ENCODE results near the gene EPB41L2.
"Not testable (repeated sequence)": the region's sequence is repeated elsewhere in the genome, so short reads cannot be mapped to it uniquely, and the experiment has no call there.

Gene EPB41L2

DNA sequence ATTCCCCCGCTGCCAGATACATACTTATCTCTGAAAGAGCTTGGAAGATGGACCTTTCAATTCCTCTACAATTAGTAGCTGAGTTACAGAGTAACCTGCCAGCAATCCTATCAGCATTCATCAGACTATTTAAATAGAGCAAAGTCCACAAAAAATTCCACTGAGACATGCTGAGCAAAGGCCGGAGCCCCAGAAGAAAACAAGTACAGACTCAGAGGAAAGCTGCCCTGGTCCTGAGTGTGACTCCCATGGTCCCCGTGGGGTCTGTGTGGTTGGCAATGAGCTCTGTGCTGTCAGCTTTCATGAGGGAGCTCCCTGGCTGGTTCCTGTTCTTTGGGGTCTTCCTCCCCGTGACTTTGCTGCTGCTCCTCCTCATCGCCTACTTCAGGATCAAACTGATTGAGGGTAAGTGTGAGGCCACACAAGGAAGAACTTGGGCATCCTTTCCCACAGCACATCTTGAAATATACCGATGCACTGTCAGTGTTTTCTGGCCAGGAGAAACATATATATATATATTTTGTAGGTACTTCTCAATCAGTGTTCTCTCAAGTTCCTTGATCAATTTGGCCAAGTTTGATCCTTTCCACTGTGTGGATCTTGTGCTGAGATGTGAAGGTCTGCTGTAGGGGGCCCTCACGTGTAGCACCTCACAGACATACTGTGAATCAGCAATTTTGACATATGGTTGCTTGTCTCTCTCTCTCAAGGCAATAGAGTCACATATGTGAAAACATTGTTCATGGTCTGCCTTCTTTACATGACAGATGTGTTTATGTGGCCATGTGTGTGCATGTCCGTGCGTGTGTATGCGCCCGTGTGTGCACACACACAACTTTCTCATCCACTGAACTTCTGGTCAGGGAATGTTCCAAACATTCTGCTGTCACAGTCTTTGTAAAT is 235.5 kb downstream of the EPB41L2 start, which contains the start of gene SMLR1:
Gene SMLR1, plus strand, starts transcription at position 160 of the 903 bp plus-strand sequence. Its CDS starts 8 bp downstream, at position 168.
- no peak for DNase-seq

DNA sequence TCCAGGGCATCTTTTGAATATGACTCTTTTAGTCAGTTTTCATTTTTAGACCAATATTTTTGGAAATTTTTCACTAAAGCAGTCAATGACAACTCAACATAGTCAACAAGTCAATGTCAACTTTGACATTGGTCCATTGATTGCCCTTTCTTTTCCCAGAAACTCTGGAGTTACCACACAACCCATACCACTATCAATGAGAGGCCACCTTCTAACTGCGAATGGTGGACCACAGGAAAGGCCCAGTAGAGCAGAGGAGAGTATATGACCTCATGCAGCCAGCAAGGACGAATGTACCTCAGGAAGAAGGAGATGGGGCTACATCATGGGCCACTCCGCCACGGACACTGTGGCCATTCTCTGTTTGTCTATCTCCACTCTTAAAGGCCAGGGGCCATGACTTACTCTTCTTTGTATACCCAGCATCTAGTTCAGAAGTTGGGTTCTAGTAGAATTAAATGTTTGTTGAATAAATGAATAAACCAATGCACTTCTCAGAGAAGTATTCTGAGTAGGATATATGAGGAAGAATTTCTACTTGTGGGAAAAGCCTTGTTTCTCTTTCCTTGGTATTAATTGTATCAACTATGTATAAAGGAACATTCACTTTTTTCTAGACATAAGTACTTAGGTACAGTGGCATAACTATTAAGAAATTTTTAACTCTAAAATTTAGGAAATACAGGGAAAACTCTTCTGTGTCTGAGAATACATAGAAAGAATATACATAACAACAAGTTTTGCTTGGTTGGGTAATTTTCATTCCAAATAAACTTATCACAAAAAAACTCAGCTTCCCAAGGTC is 236.4 kb downstream of the EPB41L2 start:
- no peak for DNase-seq

DNA sequence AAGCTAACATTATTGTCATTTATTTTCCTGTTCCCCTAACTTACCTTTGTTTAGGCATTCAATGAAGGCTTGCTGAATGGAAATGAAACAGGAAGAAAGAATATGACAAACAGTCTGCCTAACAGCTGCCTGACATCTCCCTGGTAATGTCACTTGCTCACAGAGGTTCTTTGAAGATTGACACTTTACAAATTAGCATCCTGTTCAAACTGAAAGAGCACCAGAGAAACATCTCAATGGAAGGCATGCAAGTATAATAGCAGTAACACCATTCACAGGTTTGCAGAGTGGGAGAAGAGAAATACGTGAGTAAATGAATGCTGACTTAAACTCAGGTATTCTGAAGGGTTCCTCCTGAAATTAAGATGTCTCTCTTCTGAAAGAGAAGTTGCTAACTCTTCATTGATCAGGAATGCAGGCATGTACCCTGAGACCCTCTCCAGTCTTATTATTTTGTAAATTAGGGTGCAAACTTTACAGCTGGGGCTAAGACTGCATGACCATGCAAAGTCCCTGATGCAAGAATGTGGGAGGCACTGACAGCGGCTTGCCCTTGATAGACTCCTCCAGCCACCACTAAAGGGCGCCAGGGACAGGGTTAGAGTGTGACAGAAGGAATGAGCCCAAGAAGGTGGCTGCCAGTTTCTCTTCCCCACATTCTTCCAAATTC is 237.1 kb downstream of the EPB41L2 start:
- no peak for DNase-seq

DNA sequence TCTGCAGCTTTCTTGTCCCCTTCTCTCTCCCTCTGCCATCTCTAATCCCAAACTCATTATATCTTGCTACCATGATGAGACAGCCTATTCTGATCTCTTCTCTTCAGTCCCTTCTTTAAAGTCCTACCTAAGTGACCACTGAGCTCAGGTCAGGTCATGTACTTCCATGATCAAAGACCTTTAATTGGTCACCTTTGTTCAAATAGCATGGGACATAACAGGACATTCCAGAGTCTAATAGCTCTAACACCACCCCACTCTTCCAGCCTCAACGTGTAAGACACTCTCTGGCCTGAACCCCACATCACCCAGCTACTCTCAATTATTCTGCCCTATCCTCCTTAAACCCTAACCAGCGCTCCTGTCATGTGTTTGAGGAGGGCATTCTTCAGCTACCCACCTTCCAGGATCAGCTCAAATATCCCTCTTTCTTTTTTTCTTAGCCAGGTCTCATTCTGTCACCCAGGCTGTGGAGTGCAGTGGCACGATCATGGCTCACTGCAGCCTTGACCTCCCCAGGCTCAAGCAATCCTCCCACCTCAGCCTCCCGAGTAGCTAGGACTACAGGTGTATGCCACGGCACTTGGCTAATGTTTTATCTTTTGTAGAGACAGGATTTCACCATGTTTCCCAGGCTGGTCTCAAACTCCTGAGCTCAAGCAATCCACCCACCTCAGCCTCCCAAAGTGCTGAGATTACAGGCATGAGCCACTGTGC is 237.9 kb downstream of the EPB41L2 start:
- DNase-seq = no peak

DNA sequence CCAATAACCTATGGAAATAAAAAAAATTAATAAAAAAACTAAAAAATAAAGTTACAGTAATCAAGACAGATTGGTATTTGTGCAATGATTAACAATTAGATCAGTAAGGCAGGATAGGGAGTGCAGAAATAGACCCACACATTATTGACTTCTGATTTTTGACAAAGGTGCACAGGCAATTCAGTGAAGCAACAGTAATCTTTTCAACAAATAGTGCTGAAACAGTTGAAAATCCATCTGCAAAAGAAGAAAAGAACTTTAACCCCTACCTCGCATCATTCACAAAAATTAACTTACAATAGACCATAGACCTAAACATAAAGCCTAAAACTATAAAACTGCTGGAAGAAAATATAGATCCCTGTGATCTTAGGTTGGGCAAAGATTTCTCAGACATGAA is 240.3 kb downstream of the EPB41L2 start:
- no peak for DNase-seq

DNA sequence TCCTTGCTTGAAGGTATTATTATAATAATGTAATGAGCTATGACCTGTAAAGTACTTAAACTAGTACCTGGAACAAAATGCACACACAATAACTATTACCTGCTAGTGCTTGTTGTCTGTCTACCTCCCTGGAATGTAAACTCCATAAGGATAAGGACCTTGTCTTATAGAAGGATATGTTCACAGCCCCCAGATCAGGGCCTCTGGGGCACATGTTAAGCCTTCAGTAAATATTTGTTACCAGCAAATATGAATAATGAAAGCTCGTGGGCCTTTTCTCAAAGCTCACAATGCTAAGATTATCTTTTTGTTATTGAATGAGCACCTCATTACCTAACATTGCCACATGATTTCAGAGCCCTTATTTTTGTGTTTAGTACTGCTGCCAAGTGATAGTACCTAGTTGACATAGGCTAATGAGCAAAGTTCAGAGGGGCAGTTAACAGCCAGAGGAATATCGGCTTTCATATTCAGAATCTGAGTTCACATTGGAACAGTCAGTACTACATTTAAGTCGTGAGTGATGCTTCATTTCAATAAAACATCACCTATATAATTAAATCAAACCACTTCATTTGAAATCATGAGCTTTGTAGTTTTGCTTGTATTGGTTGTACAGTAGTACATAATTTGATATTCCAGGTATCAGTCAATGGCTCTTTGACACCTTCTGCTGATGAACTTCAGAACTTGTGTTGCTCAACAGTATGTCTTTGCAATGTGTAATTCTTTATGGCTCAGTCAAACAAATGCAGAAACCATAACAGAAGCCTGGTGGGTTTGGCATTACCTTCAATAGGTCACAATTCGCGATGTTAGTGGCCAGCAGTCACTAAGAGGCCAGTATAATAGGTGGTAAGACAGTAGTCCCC is 247.6 kb downstream of the EPB41L2 start:
- DNase-seq = no peak

DNA sequence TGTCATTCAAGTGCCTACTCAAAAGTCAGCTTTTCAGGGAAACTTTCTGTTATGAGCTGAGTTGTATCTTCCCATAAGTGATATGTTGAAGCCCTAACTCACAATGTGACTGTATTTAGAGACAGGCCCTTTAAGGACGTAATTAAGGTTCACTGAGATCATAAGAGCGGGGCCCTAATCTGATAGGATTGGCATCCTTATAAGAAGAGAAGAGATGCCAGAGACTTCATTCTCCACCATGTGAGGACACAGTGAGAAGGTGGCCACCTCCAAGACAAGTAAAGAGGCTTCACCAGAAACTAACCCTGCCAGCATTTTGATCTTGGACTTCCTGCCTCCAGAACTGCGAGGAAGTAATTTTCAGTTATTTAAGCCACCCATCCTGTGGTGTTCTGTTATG is 248.5 kb downstream of the EPB41L2 start:
- DNase-seq = no peak

DNA sequence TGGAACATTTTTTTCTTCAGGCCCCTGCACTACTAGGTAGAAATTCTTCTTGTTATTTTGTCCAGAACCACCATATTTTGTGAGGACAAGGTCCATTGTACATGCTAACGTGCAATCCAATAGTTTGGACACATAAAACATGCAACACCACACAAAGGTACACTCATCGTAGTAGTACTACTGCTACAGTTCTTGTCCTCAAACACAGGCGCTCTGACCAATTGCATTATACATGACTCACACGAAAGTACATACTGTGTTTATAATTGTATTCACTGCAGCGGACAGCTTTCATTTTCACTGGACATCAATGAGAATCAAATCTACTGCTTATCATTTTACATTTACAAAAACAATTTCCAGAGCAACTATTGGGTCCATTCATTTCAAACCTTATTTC is 251.1 kb downstream of the EPB41L2 start:
- no peak for DNase-seq

DNA sequence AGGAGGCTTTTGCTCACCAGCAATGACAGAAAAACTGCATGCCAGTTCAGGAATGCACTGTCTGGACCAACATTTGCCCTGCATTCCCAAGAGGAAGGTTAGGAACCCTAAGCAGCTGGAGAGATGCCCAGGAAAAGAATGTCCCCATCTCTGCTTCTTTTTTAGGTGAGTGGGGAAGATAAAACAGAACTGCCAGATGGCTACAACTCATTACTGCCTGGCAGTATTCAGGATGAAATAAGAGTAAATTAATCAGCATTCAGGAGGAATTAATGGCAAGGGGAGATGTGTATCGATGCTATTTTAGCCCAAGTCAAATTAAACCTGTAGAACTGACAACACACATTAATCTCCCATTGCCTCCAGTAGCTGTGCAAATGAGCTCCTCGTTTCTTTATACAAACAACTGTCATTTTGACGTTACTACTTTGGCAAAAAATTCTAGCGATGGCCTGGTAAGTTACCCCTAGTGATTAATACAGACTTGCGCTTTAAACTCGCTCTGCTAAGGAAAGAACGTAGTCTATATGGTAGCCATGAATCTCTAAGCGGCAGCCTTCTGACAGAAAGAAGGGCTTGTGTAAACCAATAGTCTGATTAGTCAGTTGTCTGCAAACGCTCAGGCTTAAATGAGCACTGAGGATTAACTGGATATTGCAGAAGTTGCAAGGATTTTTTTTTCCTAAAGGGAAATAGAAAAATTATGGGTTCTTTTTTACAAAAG is 252.6 kb downstream of the EPB41L2 start:
- DNase-seq = no peak

DNA sequence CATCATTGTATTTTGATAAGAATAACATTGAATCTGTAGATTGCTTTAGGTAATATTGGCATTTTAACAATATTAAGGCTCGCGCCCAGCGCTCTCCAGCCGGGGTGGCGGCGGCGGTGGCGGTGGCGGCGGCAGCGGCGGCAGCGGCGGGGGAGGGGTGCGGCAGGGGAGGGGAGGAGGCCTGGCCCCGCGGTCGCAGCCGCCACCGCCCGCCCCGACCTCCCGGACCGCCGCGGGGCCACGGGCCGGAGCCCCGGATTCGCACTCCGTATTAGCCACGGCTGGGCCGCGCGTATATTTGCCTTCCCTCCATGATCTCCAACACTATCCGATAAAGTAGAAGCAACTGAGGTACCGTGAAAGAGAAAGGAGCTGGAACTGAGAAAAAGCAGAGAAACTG is 261.7 kb downstream of the EPB41L2 start:
- DNase-seq = not testable (repeated sequence)

DNA sequence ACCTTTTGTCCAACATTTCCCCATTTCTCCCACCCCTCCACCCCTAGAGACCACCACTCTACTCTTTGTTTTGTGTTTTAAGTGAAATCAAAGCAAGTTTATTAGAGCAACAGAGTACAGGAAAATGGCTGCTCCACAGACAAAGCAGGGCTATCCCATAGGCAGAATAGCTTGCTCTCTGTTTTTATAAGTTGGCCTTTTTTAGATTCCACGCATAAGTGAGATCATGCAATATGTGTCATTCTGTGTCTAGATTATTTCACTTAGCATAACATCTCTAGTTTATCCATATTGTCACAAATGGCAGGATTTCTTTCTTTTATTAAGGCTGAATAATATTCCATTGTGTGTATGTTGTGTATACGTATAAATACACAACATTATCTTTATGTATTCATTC is 266.0 kb downstream of the EPB41L2 start:
- no peak for DNase-seq

DNA sequence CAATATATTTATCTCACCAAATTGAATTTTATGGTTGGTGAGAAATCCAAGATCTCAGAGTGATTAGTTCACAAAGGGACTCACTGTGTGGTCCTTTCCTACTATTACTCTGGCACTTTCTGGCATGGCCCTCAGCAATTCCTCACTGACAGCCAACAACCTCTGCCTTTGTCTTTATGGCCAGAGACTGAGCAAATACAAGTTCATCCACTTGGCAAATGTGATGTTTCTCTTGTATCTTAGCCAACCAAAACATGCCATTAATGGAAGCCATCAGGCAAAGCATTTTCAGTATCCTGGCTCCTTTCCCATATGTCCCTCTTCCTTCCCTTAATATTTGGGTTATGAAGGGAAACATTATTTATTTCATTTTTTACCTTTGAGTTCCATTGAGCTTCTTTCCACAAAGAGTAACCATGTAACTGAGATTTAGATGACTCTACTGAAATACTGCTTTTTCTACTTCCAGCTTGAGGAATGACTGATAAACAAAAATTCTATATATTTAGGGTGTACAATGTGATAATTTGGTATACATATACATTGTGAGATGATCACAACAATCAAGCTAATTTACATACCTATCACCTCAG is 266.6 kb downstream of the EPB41L2 start:
- DNase-seq = no peak

DNA sequence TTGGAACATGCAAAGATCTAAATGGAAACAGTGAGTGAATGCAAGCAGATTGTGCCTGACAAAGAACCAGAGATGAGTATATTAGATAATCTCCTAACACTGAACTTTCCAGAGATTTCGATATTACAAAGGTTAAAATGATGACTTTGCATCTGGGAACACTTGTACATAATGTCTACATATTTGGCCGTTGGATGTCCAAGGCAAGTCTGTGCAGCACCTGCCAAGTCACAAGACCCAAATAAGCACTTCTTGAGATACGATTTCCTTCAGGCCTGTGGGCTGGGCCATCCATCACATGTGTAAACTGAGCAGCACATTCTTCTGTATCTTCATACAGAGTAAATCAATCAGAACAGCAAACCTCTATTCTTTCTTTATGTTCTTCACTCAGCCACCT is 268.3 kb downstream of the EPB41L2 start:
- DNase-seq = no peak

DNA sequence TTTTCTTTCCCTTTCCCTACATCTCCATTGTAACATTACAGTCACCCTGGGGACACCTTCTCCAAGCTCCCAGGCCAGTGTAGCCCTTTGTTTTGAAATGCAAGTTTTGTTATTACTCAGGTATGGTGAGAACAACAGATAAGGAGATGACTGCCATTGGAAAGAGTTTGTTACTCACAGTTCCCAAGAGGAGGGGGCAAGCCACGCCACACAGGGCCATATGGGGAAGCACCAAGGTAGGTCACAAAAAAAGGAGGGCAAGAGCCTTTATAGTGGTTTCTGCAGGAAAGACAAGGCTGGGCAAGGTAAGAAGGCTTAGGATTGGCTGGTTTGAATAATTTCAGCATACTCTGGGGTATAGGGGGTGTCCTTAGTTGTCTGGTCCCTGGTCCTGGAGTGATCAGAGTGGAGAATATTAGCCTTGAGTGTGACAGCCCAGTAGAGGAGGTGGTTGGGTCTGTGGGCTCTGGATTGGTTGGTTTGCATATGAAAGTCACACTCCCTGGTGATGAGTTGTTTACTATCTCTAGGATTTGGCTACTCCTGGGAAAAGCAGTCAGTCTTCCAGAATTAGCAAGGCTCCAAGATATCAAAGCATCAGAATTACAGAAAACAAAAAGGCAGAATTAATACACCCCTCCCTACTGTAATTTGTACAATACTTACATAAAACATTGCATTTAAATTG is 268.9 kb downstream of the EPB41L2 start:
- DNase-seq = no peak
